ENCODE data around the gene RTN3.

- TF ChIP-seq CTCF (IDR thresholded peaks at IDR 0.05) (peak; percentile 84 to 99 (median 92)), POLR2A (IDR thresholded peaks at IDR 0.05) (no peak)
Observed at GRCh38 chr11:63738720-63739360, 57.5 kb downstream of the RTN3 start.
